HUES48 (cell line): ENCODE measurements around the gene CCDC89.
"Not testable (repeated sequence)": the region's sequence is repeated elsewhere in the genome, so short reads cannot be mapped to it uniquely, and the experiment has no call there.

Source experiments
- H3K27ac ChIP-seq: one replicate; pipeline ENCODE4 v1.7.0; 2013; ENCODE audit warnings: low read depth, low read length, inconsistent platforms
- H3K27me3 ChIP-seq: 2 replicates; pipeline ENCODE4 v1.6.1; 2013; ENCODE audit warnings: mild to moderate bottlenecking, low read length; ENCODE audit not compliant: control insufficient read depth, insufficient read depth
- H3K36me3 ChIP-seq: 2 replicates; pipeline ENCODE4 v1.6.1; 2013; ENCODE audit warnings: low read length; ENCODE audit not compliant: control insufficient read depth, insufficient read depth
- H3K4me1 ChIP-seq: 2 replicates; pipeline ENCODE4 v1.6.1; 2013; ENCODE audit warnings: mild to moderate bottlenecking, low read length; ENCODE audit not compliant: control insufficient read depth, insufficient read depth
- H3K4me3 ChIP-seq: 2 replicates; pipeline ENCODE4 v1.5.1; 2013; ENCODE audit warnings: mild to moderate bottlenecking, low read depth, low read length
- H3K9ac ChIP-seq: 2 replicates; pipeline ENCODE4 v1.6.1; 2013; ENCODE audit warnings: mild to moderate bottlenecking, low read depth, low read length, moderate library complexity
- H3K9me3 ChIP-seq: 2 replicates; pipeline ENCODE4 v1.6.1; 2013; ENCODE audit warnings: low read length; ENCODE audit not compliant: control insufficient read depth, insufficient read depth

Gene CCDC89

GRCh38 chr11:85664615-85665481 is 21.1 kb downstream of the CCDC89 start, which contains the start of gene CREBZF:
TSS of gene CREBZF (minus strand) at chr11:85665129. CDS start at chr11:85664875, 254 bp downstream.
- Histone ChIP-seq H3K4me3 (peak within 1 kb of the TSS; percentile 96), H3K27me3 (no peaks in the 10 kb centered on the region), H3K27ac (peak within 1 kb of the TSS; percentile 98), H3K9ac (peak within 1 kb of the TSS; percentile 93), H3K9me3 (no peaks in the 10 kb centered on the region), H3K36me3 (peaks cover 35% of the 10 kb centered on the region), H3K4me1 (peaks cover 18% of the 10 kb centered on the region)

- H3K9ac ChIP-seq: peak overlapping the region; percentile 93
- no peaks in the 10 kb centered on the region for H3K9me3 ChIP-seq
- H3K27ac ChIP-seq: peak overlapping the region; percentile 98
- H3K36me3 ChIP-seq: peaks cover 44% of the 10 kb centered on the region
- peaks cover 20% of the 10 kb centered on the region for H3K4me1 ChIP-seq
- H3K4me3 ChIP-seq: peak overlapping the region; percentile 96
- H3K27me3 ChIP-seq: no peaks in the 10 kb centered on the region
Observed at GRCh38 chr11:85663753-85664614, 22.0 kb downstream of the CCDC89 start.

GRCh38 chr11:85663080-85663752 is 22.8 kb downstream of the CCDC89 start:
- peaks cover 20% of the 10 kb centered on the region for H3K4me1 ChIP-seq
- H3K36me3 ChIP-seq: peaks cover 52% of the 10 kb centered on the region
- H3K9me3 ChIP-seq: no peaks in the 10 kb centered on the region
- H3K27me3 ChIP-seq: no peaks in the 10 kb centered on the region
- peak overlapping the region; percentile 96 for H3K4me3 ChIP-seq
- H3K9ac ChIP-seq: peak overlapping the region; percentile 93
- H3K27ac ChIP-seq: no peak overlapping the region

GRCh38 chr11:85661972-85662664 is 23.9 kb downstream of the CCDC89 start:
- Histone ChIP-seq H3K36me3 (peaks cover 62% of the 10 kb centered on the region), H3K4me1 (peaks cover 20% of the 10 kb centered on the region), H3K9ac (no peak overlapping the region), H3K9me3 (no peaks in the 10 kb centered on the region), H3K4me3 (peak overlapping the region; percentile 96), H3K27me3 (no peaks in the 10 kb centered on the region), H3K27ac (no peak overlapping the region)

- no peak overlapping the region for H3K27ac ChIP-seq
- no peak overlapping the region for H3K4me3 ChIP-seq
- H3K4me1 ChIP-seq: peaks cover 10% of the 10 kb centered on the region; the same call in 1 of the 2 replicates
- H3K36me3 ChIP-seq: peaks cover 91% of the 10 kb centered on the region
- no peaks in the 10 kb centered on the region for H3K9me3 ChIP-seq
- no peak overlapping the region for H3K9ac ChIP-seq
- H3K27me3 ChIP-seq: no peaks in the 10 kb centered on the region
Observed at GRCh38 chr11:85658180-85658579, 27.8 kb downstream of the CCDC89 start.

GRCh38 chr11:85656777-85657176 is 29.2 kb downstream of the CCDC89 start:
- no peak overlapping the region for H3K9ac ChIP-seq
- no peaks in the 10 kb centered on the region for H3K27me3 ChIP-seq
- no peak overlapping the region for H3K4me3 ChIP-seq
- H3K27ac ChIP-seq: no peak overlapping the region
- H3K36me3 ChIP-seq: peaks cover 83% of the 10 kb centered on the region
- peaks cover 10% of the 10 kb centered on the region; the same call in 1 of the 2 replicates for H3K4me1 ChIP-seq
- no peaks in the 10 kb centered on the region for H3K9me3 ChIP-seq

- Histone ChIP-seq H3K27ac (peak overlapping the region; percentile 32), H3K36me3 (peaks cover 65% of the 10 kb centered on the region)
- H3K4me3 ChIP-seq, H3K9me3 ChIP-seq, H3K9ac ChIP-seq, H3K4me1 ChIP-seq, H3K27me3 ChIP-seq: not testable (repeated sequence)
Observed at GRCh38 chr11:85654343-85654742, 31.7 kb downstream of the CCDC89 start.

GRCh38 chr11:85652786-85653447 is 33.1 kb downstream of the CCDC89 start:
- H3K27me3 ChIP-seq: no peaks in the 10 kb centered on the region
- H3K4me3 ChIP-seq: no peak overlapping the region
- H3K36me3 ChIP-seq: peaks cover 51% of the 10 kb centered on the region
- H3K9ac ChIP-seq: no peak overlapping the region
- H3K9me3 ChIP-seq: no peaks in the 10 kb centered on the region
- H3K4me1 ChIP-seq: peaks cover 18% of the 10 kb centered on the region
- no peak overlapping the region for H3K27ac ChIP-seq

GRCh38 chr11:85651118-85651517 is 34.9 kb downstream of the CCDC89 start:
- H3K9ac ChIP-seq: no peak overlapping the region
- H3K4me3 ChIP-seq: no peak overlapping the region
- no peaks in the 10 kb centered on the region for H3K9me3 ChIP-seq
- H3K27me3 ChIP-seq: no peaks in the 10 kb centered on the region
- peaks cover 24% of the 10 kb centered on the region for H3K4me1 ChIP-seq
- peak overlapping the region; percentile 10 for H3K27ac ChIP-seq
- peaks cover 33% of the 10 kb centered on the region for H3K36me3 ChIP-seq
